GM18511 (cell line): ENCODE results near the gene TBC1D17.
"Not testable (repeated sequence)": the region's sequence is repeated elsewhere in the genome, so short reads cannot be mapped to it uniquely, and the experiment has no call there.

ENCODE experiments used
- ATAC-seq: cut with Tn5 transposase; IDR thresholded peaks from one replicate; pipeline ENCODE4 v1.9.1; 2021; ENCODE audit warnings: mild to moderate bottlenecking, moderate library complexity; ENCODE audit not compliant: unreplicated experiment

TBC1D17 gene

GRCh38 chr19:49916839-49917733 is 39.6 kb downstream of the TBC1D17 start:
- ATAC-seq = no peak

- ATAC-seq = no peak
These were observed 40.6 kb downstream of the TBC1D17 start for GRCh38 chr19:49918089-49918488.

GRCh38 chr19:49920624-49921363 is 43.3 kb downstream of the TBC1D17 start:
- ATAC-seq = no peak

GRCh38 chr19:49921871-49922795 is 44.6 kb downstream of the TBC1D17 start:
- no peak for ATAC-seq

GRCh38 chr19:49923055-49924003 is 45.8 kb downstream of the TBC1D17 start:
- no peak for ATAC-seq

- no peak for ATAC-seq
These were observed 46.7 kb downstream of the TBC1D17 start for GRCh38 chr19:49924004-49924880.

GRCh38 chr19:49924881-49925210 is 47.3 kb downstream of the TBC1D17 start:
- ATAC-seq = not testable (repeated sequence)

- ATAC-seq = no peak
These were observed 48.0 kb downstream of the TBC1D17 start for GRCh38 chr19:49925486-49925885.

GRCh38 chr19:49926515-49926914 is 49.0 kb downstream of the TBC1D17 start:
- ATAC-seq = no peak

GRCh38 chr19:49927526-49928264 is 50.2 kb downstream of the TBC1D17 start:
- ATAC-seq = no peak

GRCh38 chr19:49929121-49929610 is 51.7 kb downstream of the TBC1D17 start, which contains the start of the genes ATF5 and NUP62:
Gene ATF5, plus strand, starts transcription at chr19:49929205. Its CDS starts 1,646 bp downstream, at chr19:49930851.
Gene NUP62, minus strand, starts transcription at chr19:49929504. Its CDS starts 19,697 bp downstream, at chr19:49909807.
- ATAC-seq = peak; percentile 35

- peak; percentile 62 for ATAC-seq
These were observed 52.3 kb downstream of the TBC1D17 start for GRCh38 chr19:49929611-49930482.

GRCh38 chr19:49930483-49931011 is 53.0 kb downstream of the TBC1D17 start:
- ATAC-seq = no peak

GRCh38 chr19:49931293-49932040 is 54.0 kb downstream of the TBC1D17 start:
- ATAC-seq = no peak

GRCh38 chr19:49932041-49932451 is 54.5 kb downstream of the TBC1D17 start:
- no peak for ATAC-seq

GRCh38 chr19:49932731-49933131 is 55.2 kb downstream of the TBC1D17 start:
- ATAC-seq = no peak
